GM18870 (cell line): ENCODE data around the gene SFXN5.
"Not testable (repeated sequence)": the region's sequence is repeated elsewhere in the genome, so short reads cannot be mapped to it uniquely, and the experiment has no call there.

Experiments
- ATAC-seq: cut with Tn5 transposase; IDR thresholded peaks from one replicate; pipeline ENCODE4 v1.9.1; 2021; ENCODE audit warnings: moderate library complexity; ENCODE audit not compliant: unreplicated experiment

Gene SFXN5

DNA sequence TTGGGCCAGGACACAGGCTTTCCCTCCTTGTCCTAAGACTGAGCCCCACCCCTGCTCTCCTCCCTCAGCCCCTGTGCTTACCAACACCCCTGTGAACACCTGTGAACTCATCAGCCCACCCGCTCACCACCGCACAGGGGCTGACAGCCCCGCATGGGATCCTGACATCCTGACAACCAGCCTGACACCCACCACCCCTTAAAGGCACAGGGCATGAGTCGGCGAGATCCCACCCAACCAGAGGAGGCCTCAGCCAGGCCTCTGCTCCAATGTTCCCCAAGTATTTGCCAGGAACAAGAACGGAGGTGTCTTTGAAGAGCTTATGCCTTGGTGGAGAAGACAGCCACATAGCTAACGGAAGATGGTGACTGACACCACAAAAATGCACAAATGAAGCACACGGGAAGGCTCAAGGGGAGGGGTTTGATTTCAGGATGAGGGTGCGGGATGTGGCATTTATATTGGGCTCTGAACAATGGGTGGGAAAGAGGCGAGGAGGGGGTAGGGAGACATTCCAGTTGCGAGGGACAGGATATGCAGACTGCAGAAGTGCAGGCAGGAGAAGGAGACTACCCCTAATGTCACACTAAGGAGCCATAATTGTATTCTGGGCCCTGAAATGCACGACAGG lies 30.2 kb upstream of the SFXN5 start:
- ATAC-seq: no peak

DNA sequence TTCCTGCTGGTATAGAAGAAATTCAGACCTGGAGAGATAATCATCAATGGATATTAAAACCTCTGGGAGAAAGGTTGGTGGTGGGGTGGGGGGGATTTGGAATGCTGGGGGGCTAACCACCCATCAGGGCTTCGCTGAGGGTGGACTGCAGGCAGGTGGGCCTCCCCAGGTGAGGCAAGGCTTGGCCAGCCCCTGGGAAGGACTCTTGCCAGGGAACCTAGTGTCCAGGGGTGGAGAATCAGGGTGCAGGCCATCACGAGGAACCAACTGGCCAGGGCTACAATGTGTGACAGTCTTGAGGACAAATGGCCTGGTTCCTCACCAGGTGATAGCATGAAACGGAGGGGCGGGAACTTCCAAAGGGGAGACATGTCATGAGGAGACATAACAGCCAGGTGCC lies 29.4 kb upstream of the SFXN5 start:
- ATAC-seq: no peak

DNA sequence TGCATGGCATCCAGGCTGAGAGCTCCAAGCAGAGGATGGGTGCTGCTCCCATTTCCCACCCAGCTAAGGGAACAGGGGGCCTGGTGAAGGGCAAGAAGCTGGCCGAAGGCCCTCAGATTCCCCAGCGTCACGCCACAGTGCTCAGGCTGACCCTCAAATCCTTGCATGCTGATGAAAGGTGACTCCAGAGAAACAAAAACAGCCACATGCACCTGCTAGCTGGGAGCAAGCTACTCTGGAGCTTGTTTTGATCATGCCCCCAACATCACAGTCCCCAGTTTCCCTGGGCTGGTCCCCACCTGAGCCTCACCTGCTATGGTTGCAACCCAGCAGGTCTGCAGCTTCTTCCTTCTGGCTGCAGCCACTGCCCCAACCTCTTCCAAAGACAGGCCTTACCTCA lies 28.0 kb upstream of the SFXN5 start:
- ATAC-seq: no peak

- ATAC-seq: no peak
Measured at GRCh38 chr2:73095910-73096309, 24.4 kb upstream of the SFXN5 start.

GRCh38 chr2:73093601-73094218 lies 22.2 kb upstream of the SFXN5 start:
- ATAC-seq: not testable (repeated sequence)

GRCh38 chr2:73092146-73092783 lies 20.8 kb upstream of the SFXN5 start:
- no peak for ATAC-seq

- ATAC-seq: no peak
Measured at GRCh38 chr2:73091696-73092095, 20.2 kb upstream of the SFXN5 start.

DNA sequence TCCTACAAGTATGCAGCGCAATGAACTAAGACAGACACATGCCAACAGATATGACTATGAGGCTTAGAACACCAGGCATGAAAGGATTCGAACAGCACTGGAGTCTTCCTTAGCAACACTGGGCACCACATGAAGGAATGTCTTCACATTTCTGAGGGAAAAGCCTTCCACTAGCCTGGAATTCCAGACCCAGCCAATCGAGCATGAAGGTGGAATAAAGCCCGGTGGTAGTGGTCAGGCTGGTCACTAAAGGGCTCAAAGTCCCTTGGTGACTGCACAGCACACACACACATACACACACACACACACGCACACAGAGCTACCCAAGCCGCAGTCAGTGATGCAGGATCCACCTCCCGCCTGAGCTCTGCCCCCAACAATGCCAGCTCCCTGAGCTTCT lies 19.7 kb upstream of the SFXN5 start:
- ATAC-seq: no peak

DNA sequence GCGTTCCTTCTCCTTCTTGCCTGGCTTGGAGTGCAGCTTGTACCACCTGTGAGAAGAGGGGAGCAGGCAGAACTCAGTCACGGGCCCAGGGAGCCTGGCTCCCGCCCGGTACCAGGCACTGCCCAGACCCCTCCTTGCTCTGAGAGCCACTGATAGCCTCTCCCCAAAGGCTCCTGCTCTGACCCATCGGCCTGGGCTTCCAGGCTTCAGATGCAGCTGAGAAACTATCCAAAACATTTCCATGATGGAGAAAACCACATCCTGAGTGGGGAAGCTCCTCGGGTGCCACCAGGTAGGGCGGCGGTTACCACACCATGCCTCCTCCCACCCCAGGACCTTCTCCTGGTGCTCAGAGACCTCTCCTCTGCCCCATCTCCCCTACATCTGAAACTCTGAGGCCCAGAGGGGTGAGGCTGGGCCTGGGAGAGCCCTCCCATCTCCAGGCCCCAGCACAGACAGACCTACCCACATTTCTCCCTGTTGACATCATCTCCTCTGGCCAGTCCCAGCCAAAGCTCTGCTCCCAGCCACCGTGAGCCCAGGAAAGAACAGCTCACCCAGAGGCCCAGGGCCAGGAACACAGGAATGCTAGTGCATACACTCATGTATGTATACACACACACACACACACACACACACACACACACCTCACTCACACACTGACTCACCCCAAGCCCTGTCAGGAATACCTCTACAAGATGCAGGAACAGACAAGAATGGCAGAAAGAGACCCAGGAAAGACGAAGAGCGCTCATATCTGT lies 17.9 kb upstream of the SFXN5 start:
- no peak for ATAC-seq

DNA sequence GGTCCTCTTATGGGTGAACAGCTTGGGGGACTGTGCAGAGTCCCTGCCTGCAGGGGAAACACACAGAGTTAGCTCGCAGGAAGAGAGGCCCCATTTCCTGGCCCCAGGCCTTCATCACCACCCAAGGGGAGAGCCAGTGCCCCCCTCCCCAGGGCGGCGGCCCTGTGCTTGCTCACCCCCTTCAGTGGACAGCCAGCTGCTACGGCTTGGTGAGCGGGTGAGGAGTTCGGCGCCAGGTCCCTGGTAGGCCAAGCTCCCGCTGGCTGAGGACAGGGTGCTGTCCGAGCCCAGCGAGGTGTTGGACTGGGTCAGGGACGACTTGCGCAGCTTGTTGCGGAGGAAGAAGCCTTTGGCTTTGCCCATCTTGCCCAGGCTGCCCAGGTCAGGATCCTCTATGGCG lies 17.2 kb upstream of the SFXN5 start:
- no peak for ATAC-seq

- no peak for ATAC-seq
Measured at GRCh38 chr2:73088211-73088610, 16.7 kb upstream of the SFXN5 start.

- no peak for ATAC-seq
Measured at GRCh38 chr2:73087311-73087710, 15.8 kb upstream of the SFXN5 start.

- ATAC-seq: no peak
Measured at GRCh38 chr2:73085691-73086090, 14.2 kb upstream of the SFXN5 start.

DNA sequence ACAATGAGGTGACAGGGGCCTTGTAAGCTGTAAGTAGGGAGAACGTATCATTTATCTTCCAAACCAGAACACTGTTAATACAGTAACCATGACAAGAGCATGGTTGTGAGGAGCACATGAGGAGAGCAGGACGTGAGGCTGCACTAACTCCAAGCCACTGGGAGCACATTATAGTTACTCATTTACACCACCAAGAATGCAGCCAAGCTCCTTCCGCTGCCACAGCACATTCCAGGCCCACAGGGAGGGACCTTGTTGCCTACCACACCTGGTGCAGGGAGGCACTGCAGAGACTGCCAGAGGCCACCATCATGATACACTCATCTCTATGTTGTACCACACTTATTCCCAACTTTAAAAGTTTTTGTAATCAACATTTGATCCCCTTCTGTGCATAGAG lies 13.5 kb upstream of the SFXN5 start:
- no peak for ATAC-seq

DNA sequence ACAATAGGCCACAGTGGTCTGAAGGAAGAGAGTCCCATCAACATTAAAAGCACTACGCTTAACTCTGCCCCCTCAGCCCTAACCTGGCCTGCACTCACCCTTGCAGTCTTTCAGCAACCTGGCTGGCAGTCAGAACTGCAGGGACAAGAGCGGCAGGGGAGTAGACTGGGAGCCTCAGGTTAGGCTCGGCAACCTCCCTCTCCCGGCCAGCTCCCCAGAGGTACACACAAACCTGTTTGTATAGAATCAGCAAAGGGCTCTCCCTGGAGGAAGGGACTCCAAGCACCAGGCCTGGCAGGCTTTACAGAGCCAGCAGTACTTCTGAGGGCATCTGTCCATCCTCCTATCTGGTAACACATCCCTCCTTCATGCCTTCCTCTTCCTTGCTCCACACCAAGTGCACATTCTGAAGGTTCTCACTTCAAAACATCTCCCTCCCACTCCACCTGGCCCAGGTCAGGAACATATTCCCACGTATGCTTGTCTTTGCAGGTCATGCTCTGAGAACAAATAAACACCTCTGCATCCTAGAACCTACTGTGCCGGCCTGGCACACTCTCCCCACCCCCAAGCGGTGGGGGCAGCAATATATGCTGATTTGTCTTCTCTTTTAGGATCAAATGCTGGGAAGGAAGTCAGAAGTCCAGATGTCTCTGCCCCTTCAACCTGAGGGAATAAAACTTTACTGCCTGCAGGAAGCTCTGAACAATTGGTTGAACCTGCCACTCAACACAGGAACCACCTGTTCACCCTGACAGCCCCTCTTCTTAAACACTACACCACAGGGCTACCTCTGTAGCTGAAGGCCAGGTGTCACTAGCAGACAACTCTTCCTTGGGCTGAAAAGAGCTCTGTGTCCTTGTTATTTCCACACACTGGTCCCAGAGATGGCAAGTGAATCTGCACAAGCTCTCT lies 12.6 kb upstream of the SFXN5 start:
- ATAC-seq: no peak

- ATAC-seq: no peak
Measured at GRCh38 chr2:73082523-73083410, 11.3 kb upstream of the SFXN5 start.

DNA sequence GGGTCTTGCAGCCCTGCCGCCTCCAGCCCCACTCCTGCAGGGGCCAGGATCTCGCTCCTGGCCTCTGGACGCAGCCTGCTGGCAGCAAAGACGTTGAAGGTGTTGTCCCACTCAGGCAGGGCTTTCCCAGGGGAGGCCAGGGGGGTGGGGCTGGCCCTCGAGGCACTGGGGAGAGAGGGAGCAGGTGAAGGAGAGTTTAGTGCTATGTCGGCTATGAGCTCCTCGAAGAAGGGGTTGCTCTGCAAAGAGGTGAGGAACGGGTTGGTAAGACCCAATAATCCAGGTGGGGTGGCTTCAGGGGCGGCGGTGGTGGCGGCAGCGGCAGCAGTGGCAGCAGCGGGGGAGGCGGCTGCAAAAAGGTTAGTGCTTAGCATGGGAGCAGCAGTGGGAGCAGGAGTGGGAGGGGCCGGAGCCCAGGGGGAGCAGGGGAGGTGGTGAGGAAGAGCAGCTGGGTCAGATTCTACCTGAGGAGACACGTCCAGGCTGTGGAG lies 9.7 kb upstream of the SFXN5 start:
- ATAC-seq: no peak

DNA sequence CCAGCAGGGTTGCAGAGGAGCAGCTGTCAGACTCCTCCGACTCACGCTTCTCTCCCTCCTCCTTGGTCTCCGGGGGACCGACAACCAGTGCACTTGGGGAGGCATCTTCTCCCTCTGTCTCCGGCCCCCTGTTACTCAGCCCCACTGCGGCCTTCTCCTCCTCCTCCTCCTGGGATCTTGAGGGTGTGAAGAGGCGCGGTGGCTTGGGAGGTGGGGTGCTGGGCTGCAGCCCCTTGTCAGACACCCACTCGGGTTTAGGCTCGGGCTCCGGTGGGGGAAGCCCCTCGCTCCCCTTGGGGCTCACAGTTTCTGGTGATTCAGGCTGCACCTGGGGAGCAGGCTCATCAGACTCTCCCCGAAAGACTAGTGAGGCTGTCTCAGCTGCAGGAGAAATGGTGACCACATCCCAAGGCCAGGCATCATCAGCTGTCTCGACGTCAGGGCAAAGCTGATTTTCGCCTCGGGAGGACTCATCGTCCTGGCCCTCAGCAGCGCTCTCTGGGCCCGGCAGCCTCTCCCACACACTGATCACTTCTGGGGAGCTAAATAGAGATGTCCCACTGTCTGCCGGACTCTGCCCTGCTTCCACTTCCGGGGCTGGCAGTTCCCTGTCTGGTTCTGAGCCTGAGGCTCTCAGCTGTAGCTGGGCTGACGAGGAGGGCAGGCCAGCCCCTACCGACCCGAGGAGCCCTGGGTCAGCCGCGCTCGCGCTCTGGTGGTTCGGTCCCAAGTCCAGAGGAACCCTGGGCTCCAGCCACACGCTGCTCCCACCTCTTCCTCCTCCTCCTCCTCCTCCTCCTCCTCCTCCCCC lies 9.0 kb upstream of the SFXN5 start:
- no peak for ATAC-seq

DNA sequence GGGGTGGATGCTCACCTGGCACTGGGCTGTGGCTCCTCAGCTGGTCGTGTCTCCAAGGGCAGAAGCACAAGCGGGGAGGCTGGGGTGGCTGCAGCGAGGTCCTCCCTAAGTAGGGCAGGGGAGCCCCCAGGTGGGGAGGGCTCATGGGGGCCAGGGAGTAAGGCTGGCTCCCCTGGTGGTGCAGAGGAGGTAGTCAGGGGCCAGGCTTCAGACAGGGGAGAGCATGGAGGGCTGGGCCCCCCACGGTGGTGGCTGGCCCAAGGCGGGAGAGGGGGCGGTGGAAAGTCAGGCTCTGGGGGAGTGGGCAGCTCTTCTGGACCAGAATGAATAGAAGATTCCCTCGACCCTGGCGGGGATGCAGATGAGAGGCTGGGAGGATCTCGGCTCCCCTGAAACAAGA lies 8.1 kb upstream of the SFXN5 start:
- ATAC-seq: no peak
